GM21447 (cell line): ENCODE measurements around the gene C16orf92.

Experiments used
- ATAC-seq: cut with Tn5 transposase; IDR thresholded peaks from one replicate; pipeline ENCODE4 v1.9.1; 2021; ENCODE audit not compliant: unreplicated experiment

Gene C16orf92

GRCh38 chr16:29988346-29989075, 34.5 kb upstream of the C16orf92 start:
- no peak for ATAC-seq

- no peak for ATAC-seq
Measured at GRCh38 chr16:29989111-29989858, 33.7 kb upstream of the C16orf92 start.

- no peak for ATAC-seq
Measured at GRCh38 chr16:29990034-29990433, 33.0 kb upstream of the C16orf92 start.

GRCh38 chr16:29990883-29991570, 32.0 kb upstream of the C16orf92 start:
- ATAC-seq = no peak

- ATAC-seq = no peak
Measured at GRCh38 chr16:29991571-29991904, 31.5 kb upstream of the C16orf92 start.

GRCh38 chr16:29992344-29992967, 30.5 kb upstream of the C16orf92 start:
- ATAC-seq = no peak

- no peak for ATAC-seq
Measured at GRCh38 chr16:29993191-29993902, 29.7 kb upstream of the C16orf92 start.

GRCh38 chr16:29993903-29994599, 28.9 kb upstream of the C16orf92 start:
- ATAC-seq = no peak

GRCh38 chr16:29994600-29995323, 28.2 kb upstream of the C16orf92 start:
- peak; percentile 42 for ATAC-seq

- peak; percentile 51 for ATAC-seq
Measured at GRCh38 chr16:29995324-29995910, 27.6 kb upstream of the C16orf92 start, which contains the start of gene HIRIP3. Gene HIRIP3, minus strand, starts transcription at chr16:29995617. Its CDS starts 12 bp downstream, at chr16:29995605.

GRCh38 chr16:29995911-29996765, 26.9 kb upstream of the C16orf92 start, which contains the start of gene INO80E:
Gene INO80E, plus strand, starts transcription at chr16:29996241. Its CDS starts 70 bp downstream, at chr16:29996311.
- peak; percentile 87 for ATAC-seq

GRCh38 chr16:29996766-29997250, 26.2 kb upstream of the C16orf92 start:
- ATAC-seq = no peak

GRCh38 chr16:29999605-30000004, 23.4 kb upstream of the C16orf92 start:
- no peak for ATAC-seq

GRCh38 chr16:30000735-30001631, 22.0 kb upstream of the C16orf92 start:
- no peak for ATAC-seq

- ATAC-seq = no peak
Measured at GRCh38 chr16:30002614-30003346, 20.2 kb upstream of the C16orf92 start.
